Activated gamma-delta T cell treated with anti-CD3 and anti-CD28 coated beads, Interleukin-2, amount 50 U/mL, for 16 hours (primary cell): Measurements from ENCODE around the gene TACC2.
"Not testable (repeated sequence)": the region's sequence is repeated elsewhere in the genome, so short reads cannot be mapped to it uniquely, and the experiment has no call there.

Experiments
- DNase-seq: peaks from one replicate; pipeline ENCODE4 v3.0.0-alpha.2; 2020; ENCODE audit warnings: low read depth

Gene TACC2

GRCh38 chr10:122023257-122023656 is 34.3 kb downstream of the TACC2 start:
- DNase-seq, result not testable (repeated sequence)

GRCh38 chr10:122029499-122030199 is 40.7 kb downstream of the TACC2 start:
- DNase-seq, result no peak

GRCh38 chr10:122030200-122030552 is 41.2 kb downstream of the TACC2 start:
- DNase-seq, result no peak

GRCh38 chr10:122033224-122033926 is 44.4 kb downstream of the TACC2 start:
- DNase-seq, result no peak

GRCh38 chr10:122034149-122034756 is 45.3 kb downstream of the TACC2 start:
- DNase-seq, result no peak

GRCh38 chr10:122040786-122041185 is 51.8 kb downstream of the TACC2 start:
- DNase-seq, result no peak

GRCh38 chr10:122042836-122043235 is 53.9 kb downstream of the TACC2 start:
- no peak for DNase-seq

GRCh38 chr10:122044045-122044661 is 55.2 kb downstream of the TACC2 start:
- no peak for DNase-seq

- DNase-seq, result no peak
Measured at GRCh38 chr10:122044713-122045112, 55.8 kb downstream of the TACC2 start.

- no peak for DNase-seq
Measured at GRCh38 chr10:122045212-122045611, 56.2 kb downstream of the TACC2 start.

GRCh38 chr10:122047560-122047959 is 58.6 kb downstream of the TACC2 start:
- no peak for DNase-seq

- no peak for DNase-seq
Measured at GRCh38 chr10:122049076-122049475, 60.1 kb downstream of the TACC2 start.

- DNase-seq, result no peak
Measured at GRCh38 chr10:122050311-122050710, 61.3 kb downstream of the TACC2 start.

GRCh38 chr10:122050811-122051210 is 61.8 kb downstream of the TACC2 start:
- DNase-seq, result no peak

GRCh38 chr10:122051609-122052385 is 62.8 kb downstream of the TACC2 start:
- no peak for DNase-seq

- DNase-seq, result no peak
Measured at GRCh38 chr10:122052701-122053100, 63.7 kb downstream of the TACC2 start.

GRCh38 chr10:122053314-122053713 is 64.4 kb downstream of the TACC2 start:
- no peak for DNase-seq

- DNase-seq, result no peak
Measured at GRCh38 chr10:122054048-122055025, 65.4 kb downstream of the TACC2 start.

- DNase-seq, result no peak
Measured at GRCh38 chr10:122055252-122055651, 66.3 kb downstream of the TACC2 start.

GRCh38 chr10:122056431-122057094 is 67.6 kb downstream of the TACC2 start:
- no peak for DNase-seq
